Activated naive CD8-positive, alpha-beta T cell (primary cell): ENCODE measurements around the gene SCN3B.
A peak's percentile ranks its signal among the peaks of the same experiment; 100 is the strongest.

ENCODE experiments used
- H3K27ac Mint-ChIP-seq: one replicate; pipeline ENCODE4 v1.8.0; 2021; ENCODE audit warnings: mixed read lengths
- H3K27me3 Mint-ChIP-seq: one replicate; pipeline ENCODE4 v1.8.0; 2021; ENCODE audit warnings: mixed read lengths
- H3K36me3 Mint-ChIP-seq: one replicate; pipeline ENCODE4 v1.8.0; 2021; ENCODE audit warnings: mixed read lengths
- H3K4me1 Mint-ChIP-seq: one replicate; pipeline ENCODE4 v1.8.0; 2021; ENCODE audit warnings: low read depth, mixed read lengths
- H3K4me3 Mint-ChIP-seq: one replicate; pipeline ENCODE4 v1.8.0; 2021; ENCODE audit warnings: mild to moderate bottlenecking, mixed read lengths
- H3K9me3 Mint-ChIP-seq: one replicate; pipeline ENCODE4 v1.8.0; 2021; ENCODE audit warnings: low read depth, mixed read lengths

The SCN3B gene, protein sequence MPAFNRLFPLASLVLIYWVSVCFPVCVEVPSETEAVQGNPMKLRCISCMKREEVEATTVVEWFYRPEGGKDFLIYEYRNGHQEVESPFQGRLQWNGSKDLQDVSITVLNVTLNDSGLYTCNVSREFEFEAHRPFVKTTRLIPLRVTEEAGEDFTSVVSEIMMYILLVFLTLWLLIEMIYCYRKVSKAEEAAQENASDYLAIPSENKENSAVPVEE

GRCh38 chr11:123654566-123655081 lies at the start of gene SCN3B:
SCN3B (minus strand) TSS chr11:123654624; CDS start chr11:123653801, 823 bp downstream.
- H3K4me3 Mint-ChIP-seq: peak within 1 kb of the TSS; percentile 79
- no peak within 1 kb of the TSS for H3K27ac Mint-ChIP-seq
- peaks cover 16% of the 10 kb centered on the region for H3K9me3 Mint-ChIP-seq
- peaks cover 33% of the 10 kb centered on the region for H3K27me3 Mint-ChIP-seq
- peaks cover 15% of the 10 kb centered on the region for H3K4me1 Mint-ChIP-seq
- peaks cover 9% of the 10 kb centered on the region for H3K36me3 Mint-ChIP-seq

- Mint-ChIP-seq H3K27me3 (peaks cover 5% of the 10 kb centered on the region), H3K27ac (no peak overlapping the region), H3K36me3 (peaks cover 2% of the 10 kb centered on the region), H3K4me3 (no peak overlapping the region), H3K4me1 (no peaks in the 10 kb centered on the region), H3K9me3 (no peaks in the 10 kb centered on the region)
Measured at GRCh38 chr11:123702696-123703095, 48.3 kb upstream of the SCN3B start.

GRCh38 chr11:123702139-123702538 lies 47.7 kb upstream of the SCN3B start:
- H3K36me3 Mint-ChIP-seq: peaks cover 2% of the 10 kb centered on the region
- no peak overlapping the region for H3K4me3 Mint-ChIP-seq
- peaks cover 6% of the 10 kb centered on the region for H3K27me3 Mint-ChIP-seq
- H3K4me1 Mint-ChIP-seq: no peaks in the 10 kb centered on the region
- H3K9me3 Mint-ChIP-seq: no peaks in the 10 kb centered on the region
- no peak overlapping the region for H3K27ac Mint-ChIP-seq

DNA sequence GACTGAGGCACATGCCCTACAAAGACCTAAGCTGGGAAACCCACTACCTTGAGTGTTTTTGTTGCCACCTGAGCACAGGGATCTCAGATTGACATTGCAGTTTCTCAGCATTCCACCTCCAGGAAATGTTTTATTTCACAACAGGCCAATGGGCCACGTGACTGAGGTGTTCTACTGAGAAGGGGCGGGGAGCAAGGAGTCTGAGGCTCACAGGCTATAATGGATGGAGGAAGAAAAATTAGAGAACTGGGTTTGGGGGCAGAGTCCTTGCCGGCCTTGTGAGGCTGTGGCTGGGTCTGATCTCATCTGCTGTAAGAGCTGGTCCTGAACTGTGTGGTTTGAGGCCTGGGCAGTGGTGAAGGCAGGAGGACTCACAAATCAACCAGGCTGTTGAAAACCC lies 46.3 kb upstream of the SCN3B start:
- H3K9me3 Mint-ChIP-seq: no peaks in the 10 kb centered on the region
- no peak overlapping the region for H3K27ac Mint-ChIP-seq
- H3K27me3 Mint-ChIP-seq: peaks cover 9% of the 10 kb centered on the region
- H3K4me3 Mint-ChIP-seq: no peak overlapping the region
- no peaks in the 10 kb centered on the region for H3K4me1 Mint-ChIP-seq
- peaks cover 2% of the 10 kb centered on the region for H3K36me3 Mint-ChIP-seq

DNA sequence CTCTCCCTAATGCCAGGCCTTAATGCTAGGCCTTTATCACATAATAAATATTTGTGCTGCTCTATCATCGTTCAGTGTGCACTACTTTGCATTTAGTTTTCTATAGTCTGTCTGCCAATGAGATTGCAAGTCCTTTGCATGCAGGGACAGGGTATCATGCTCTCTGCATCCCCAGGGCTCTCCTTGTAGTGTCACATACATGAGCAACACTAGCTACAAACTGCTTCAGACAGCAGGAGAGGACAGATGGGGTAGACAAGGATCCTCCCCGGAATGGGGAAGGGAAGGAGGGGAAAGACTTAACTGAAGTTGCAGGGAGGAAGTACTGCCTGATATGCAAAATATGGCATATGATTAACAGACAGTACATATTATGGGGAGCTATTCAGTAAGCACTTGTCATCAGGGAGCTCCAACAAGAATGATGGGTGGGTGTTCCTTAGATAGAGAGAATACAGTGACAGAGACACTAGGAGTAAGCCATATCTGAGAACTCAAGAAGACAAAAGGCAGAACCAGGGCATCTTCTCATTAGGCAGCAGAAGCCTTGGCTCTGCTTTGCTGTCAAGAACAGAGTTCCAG lies 44.2 kb upstream of the SCN3B start:
- Mint-ChIP-seq H3K27me3 (peaks cover 15% of the 10 kb centered on the region), H3K9me3 (no peaks in the 10 kb centered on the region), H3K4me1 (no peaks in the 10 kb centered on the region), H3K36me3 (peaks cover 2% of the 10 kb centered on the region), H3K27ac (no peak overlapping the region), H3K4me3 (no peak overlapping the region)

DNA sequence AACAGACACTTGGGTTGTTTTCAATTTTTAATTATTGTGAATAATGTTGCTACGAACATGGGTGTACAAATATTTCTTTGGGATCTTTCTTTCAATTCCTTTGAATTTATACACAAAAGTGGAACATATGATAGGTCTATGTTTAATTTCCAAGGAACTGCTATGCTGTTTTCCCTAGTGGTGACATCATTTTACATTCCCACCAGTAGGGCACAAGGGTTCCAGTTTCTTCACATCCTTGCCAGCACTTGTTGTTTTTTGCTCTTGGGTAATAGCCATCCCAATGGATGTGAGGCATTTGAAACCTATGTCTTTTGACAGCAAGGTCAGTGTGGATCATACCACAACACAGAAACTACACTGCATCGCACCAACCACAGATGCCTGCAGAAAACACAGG lies 41.8 kb upstream of the SCN3B start:
- Mint-ChIP-seq H3K9me3 (no peaks in the 10 kb centered on the region), H3K27ac (no peak overlapping the region), H3K4me3 (no peak overlapping the region), H3K36me3 (peaks cover 2% of the 10 kb centered on the region), H3K27me3 (peaks cover 17% of the 10 kb centered on the region), H3K4me1 (no peaks in the 10 kb centered on the region)

GRCh38 chr11:123695231-123695630 lies 40.8 kb upstream of the SCN3B start:
- H3K27ac Mint-ChIP-seq: no peak overlapping the region
- no peaks in the 10 kb centered on the region for H3K36me3 Mint-ChIP-seq
- H3K9me3 Mint-ChIP-seq: no peaks in the 10 kb centered on the region
- no peaks in the 10 kb centered on the region for H3K4me1 Mint-ChIP-seq
- H3K27me3 Mint-ChIP-seq: peaks cover 20% of the 10 kb centered on the region
- no peak overlapping the region for H3K4me3 Mint-ChIP-seq

GRCh38 chr11:123694551-123694950 lies 40.1 kb upstream of the SCN3B start:
- no peak overlapping the region for H3K27ac Mint-ChIP-seq
- H3K4me3 Mint-ChIP-seq: no peak overlapping the region
- no peaks in the 10 kb centered on the region for H3K4me1 Mint-ChIP-seq
- peaks cover 20% of the 10 kb centered on the region for H3K27me3 Mint-ChIP-seq
- no peaks in the 10 kb centered on the region for H3K36me3 Mint-ChIP-seq
- no peaks in the 10 kb centered on the region for H3K9me3 Mint-ChIP-seq

DNA sequence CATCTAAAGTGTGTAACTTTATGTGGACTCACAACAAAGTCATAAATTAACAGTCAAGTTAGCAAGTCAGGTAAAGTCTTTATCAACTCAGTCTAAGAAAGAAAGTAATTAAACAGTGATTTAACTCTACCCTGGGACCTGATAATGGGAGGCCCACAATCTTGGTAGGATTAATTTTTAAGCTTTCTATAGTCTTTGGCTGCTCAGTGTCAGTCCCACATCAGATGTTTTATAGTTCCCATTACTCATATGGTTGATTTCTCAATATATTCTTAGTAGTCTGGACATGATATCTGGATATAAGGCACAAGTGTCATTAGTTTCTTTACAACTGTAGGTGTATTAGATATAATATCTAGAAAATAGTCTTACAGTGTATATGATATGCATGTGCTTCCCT lies 38.5 kb upstream of the SCN3B start:
- no peaks in the 10 kb centered on the region for H3K9me3 Mint-ChIP-seq
- H3K27ac Mint-ChIP-seq: no peak overlapping the region
- H3K4me1 Mint-ChIP-seq: no peaks in the 10 kb centered on the region
- H3K36me3 Mint-ChIP-seq: no peaks in the 10 kb centered on the region
- no peak overlapping the region for H3K4me3 Mint-ChIP-seq
- H3K27me3 Mint-ChIP-seq: peaks cover 18% of the 10 kb centered on the region

- H3K9me3 Mint-ChIP-seq: no peaks in the 10 kb centered on the region
- peaks cover 14% of the 10 kb centered on the region for H3K27me3 Mint-ChIP-seq
- H3K4me1 Mint-ChIP-seq: no peaks in the 10 kb centered on the region
- H3K4me3 Mint-ChIP-seq: no peak overlapping the region
- no peak overlapping the region for H3K27ac Mint-ChIP-seq
- H3K36me3 Mint-ChIP-seq: no peaks in the 10 kb centered on the region
Measured at GRCh38 chr11:123690485-123690884, 36.1 kb upstream of the SCN3B start.

- H3K27me3 Mint-ChIP-seq: peaks cover 1% of the 10 kb centered on the region
- H3K27ac Mint-ChIP-seq: no peak overlapping the region
- H3K9me3 Mint-ChIP-seq: no peaks in the 10 kb centered on the region
- peaks cover 20% of the 10 kb centered on the region for H3K4me1 Mint-ChIP-seq
- H3K4me3 Mint-ChIP-seq: no peak overlapping the region
- H3K36me3 Mint-ChIP-seq: no peaks in the 10 kb centered on the region
Measured at GRCh38 chr11:123684601-123685000, 30.2 kb upstream of the SCN3B start.

- Mint-ChIP-seq H3K4me3 (no peak overlapping the region), H3K27me3 (no peaks in the 10 kb centered on the region), H3K4me1 (peaks cover 20% of the 10 kb centered on the region), H3K27ac (no peak overlapping the region), H3K9me3 (no peaks in the 10 kb centered on the region), H3K36me3 (no peaks in the 10 kb centered on the region)
Measured at GRCh38 chr11:123683428-123684170, 29.2 kb upstream of the SCN3B start.

- H3K36me3 Mint-ChIP-seq: no peaks in the 10 kb centered on the region
Measured at GRCh38 chr11:123682696-123683410, 28.4 kb upstream of the SCN3B start.

GRCh38 chr11:123681030-123681429 lies 26.6 kb upstream of the SCN3B start:
- H3K27ac Mint-ChIP-seq: peak overlapping the region; percentile 76
- peak overlapping the region; percentile 24 for H3K4me3 Mint-ChIP-seq
- H3K27me3 Mint-ChIP-seq: no peaks in the 10 kb centered on the region
- H3K4me1 Mint-ChIP-seq: peaks cover 20% of the 10 kb centered on the region
- no peaks in the 10 kb centered on the region for H3K36me3 Mint-ChIP-seq
- H3K9me3 Mint-ChIP-seq: no peaks in the 10 kb centered on the region

More at GRCh38 chr11:123682696-123683410, 28.4 kb upstream of the SCN3B start:
- Mint-ChIP-seq H3K4me1 (peaks cover 20% of the 10 kb centered on the region), H3K27ac (no peak overlapping the region), H3K4me3 (no peak overlapping the region), H3K9me3 (no peaks in the 10 kb centered on the region), H3K27me3 (no peaks in the 10 kb centered on the region)

- H3K36me3 Mint-ChIP-seq: no peaks in the 10 kb centered on the region
- no peak overlapping the region for H3K27ac Mint-ChIP-seq
- H3K4me3 Mint-ChIP-seq: no peak overlapping the region
- H3K27me3 Mint-ChIP-seq: no peaks in the 10 kb centered on the region
- no peaks in the 10 kb centered on the region for H3K9me3 Mint-ChIP-seq
- peaks cover 20% of the 10 kb centered on the region for H3K4me1 Mint-ChIP-seq
Measured at GRCh38 chr11:123678246-123678645, 23.8 kb upstream of the SCN3B start.
